NCI-H2171 treated with DMSO at 0.1 percent for 48 hours (cell line): Measurements from ENCODE around the gene PROC.

ENCODE experiments used
- DNase-seq: peaks from one replicate; lab custom pipeline; 2025; lab: John Stamatoyannopoulos, UW

Gene PROC

DNA sequence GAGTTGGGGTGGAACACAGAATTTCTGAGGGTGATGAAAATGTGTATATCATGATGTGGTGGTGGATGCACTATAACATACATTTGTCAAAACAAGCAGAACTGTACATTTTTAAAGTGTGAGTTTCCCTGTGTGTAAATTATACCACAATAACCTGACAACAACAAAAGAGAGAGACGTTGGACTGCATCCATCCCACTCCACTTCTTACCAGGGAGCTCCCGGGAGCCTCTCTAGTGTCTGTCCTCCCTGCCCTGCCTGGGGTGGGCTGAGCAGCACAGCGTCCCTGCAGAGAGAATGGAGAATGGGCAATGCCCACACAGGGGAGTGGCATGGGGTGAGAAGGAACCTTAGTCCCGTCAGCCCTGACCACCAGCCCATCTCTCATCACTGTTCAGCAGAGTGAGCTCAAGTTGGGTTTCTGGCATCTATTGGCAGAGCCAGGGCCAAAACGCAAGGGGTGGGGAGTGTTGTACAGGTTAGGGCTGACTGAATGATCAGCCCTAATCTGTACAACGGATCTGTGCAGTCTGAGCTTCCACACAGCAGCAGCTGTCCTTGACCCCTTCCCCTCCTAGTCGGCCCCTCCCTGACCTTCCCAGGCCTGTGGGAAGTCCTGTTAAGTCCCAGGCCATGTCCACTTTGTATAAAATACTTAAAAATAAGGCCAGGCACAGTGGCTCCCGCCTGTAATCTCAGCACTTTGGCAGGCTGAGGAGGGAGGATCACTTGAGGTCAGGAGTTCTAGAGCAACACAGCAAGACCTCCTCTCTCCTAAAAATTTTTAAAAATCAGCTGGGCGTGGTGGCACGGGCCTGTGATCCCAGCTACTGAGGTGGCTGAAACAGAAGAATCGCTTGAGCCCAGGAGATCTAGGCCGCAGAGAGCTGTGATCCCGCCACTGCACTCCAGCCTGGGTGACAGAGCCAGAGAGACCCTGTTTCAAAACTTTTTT lies 3.3 kb upstream of the PROC start:
- DNase-seq, result no peak

DNA sequence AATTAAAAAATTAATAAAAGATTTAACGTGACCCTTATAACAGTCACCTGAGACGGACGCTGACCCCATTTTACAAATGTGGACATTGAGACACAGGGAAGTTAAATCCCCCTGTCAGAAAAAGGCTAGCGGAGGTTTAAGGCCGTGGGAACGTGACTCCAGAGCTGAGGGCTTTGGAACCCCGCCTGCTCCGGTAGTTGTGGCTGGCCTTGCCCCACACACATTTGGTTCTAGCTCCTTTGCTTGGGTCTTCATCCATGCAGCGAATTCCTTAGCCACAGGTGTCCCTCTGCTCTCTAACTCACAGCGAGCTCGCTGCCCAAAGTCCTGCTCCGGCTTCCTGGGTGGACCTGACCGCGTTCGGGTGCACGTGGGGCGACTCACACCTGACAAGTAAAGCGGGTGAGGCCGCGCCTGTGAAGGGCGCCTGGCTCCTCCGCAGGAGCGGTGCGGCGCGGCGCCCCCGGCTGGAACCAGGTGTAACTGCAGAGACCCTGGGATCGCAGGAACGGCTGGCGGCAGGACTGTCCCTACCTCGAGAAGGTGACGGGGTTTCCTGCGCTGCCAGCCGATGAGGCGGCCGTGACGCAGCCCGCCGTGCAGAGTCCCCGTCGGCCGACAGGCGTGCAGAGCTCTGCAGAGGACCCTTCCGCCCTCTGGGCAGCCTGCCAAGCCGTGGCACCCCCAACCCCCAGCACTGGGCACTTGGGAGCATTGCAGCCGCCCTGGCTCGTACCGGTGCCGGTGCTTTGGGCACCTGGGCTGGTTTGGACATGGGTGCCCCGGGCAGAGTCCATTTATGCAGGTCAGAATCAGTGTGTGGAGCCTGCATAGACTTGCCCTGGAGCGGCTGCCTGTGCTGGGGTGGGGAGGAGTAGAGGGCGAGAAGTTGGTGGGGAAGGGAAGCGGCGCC lies 2.4 kb upstream of the PROC start:
- peak; percentile 67 for DNase-seq

DNA sequence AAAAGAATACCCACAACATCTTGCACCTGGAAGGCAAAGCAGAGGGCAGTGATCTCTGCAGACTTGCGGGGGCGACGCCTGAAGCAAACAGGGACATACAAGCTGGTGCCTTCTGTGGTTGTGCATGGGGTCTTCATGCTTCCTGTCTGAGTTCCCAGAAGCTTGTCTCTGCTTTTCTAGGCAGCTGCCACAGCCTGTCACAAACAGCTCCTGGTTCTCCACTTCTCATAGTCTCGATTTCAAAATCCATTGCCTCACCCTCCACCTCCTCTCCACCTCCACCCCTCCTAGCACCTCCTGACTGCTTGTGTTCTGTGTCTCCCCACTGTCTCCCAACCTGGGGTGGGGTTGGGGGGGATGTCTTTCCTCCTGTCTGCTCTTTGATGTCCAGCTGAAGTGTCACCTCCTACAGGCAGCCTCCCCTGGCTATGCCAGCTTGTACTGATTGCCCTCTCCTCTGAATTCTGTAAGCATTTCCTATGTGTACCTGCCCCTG lies 1.7 kb upstream of the PROC start:
- peak; percentile 61 for DNase-seq

- DNase-seq, result no peak
Measured at GRCh38 chr2:127417406-127417805, 821 bp upstream of the PROC start.

DNA sequence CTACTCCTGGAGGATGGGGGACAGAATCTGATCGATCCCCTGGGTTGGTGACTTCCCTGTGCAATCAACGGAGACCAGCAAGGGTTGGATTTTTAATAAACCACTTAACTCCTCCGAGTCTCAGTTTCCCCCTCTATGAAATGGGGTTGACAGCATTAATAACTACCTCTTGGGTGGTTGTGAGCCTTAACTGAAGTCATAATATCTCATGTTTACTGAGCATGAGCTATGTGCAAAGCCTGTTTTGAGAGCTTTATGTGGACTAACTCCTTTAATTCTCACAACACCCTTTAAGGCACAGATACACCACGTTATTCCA lies 844 bp downstream of the PROC start:
- no peak for DNase-seq

DNA sequence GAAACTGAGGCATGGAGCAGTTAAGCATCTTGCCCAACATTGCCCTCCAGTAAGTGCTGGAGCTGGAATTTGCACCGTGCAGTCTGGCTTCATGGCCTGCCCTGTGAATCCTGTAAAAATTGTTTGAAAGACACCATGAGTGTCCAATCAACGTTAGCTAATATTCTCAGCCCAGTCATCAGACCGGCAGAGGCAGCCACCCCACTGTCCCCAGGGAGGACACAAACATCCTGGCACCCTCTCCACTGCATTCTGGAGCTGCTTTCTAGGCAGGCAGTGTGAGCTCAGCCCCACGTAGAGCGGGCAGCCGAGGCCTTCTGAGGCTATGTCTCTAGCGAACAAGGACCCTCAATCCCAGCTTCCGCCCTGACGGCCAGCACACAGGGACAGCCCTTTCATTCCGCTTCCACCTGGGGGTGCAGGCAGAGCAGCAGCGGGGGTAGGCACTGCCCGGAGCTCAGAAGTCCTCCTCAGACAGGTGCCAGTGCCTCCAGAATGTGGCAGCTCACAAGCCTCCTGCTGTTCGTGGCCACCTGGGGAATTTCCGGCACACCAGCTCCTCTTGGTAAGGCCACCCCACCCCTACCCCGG lies 1.3 kb downstream of the PROC start:
- DNase-seq, result peak; percentile 24

- DNase-seq, result peak; percentile 15
Measured at GRCh38 chr2:127420039-127420864, 2.0 kb downstream of the PROC start.

GRCh38 chr2:127421116-127421800 lies 3.0 kb downstream of the PROC start:
- DNase-seq, result no peak

DNA sequence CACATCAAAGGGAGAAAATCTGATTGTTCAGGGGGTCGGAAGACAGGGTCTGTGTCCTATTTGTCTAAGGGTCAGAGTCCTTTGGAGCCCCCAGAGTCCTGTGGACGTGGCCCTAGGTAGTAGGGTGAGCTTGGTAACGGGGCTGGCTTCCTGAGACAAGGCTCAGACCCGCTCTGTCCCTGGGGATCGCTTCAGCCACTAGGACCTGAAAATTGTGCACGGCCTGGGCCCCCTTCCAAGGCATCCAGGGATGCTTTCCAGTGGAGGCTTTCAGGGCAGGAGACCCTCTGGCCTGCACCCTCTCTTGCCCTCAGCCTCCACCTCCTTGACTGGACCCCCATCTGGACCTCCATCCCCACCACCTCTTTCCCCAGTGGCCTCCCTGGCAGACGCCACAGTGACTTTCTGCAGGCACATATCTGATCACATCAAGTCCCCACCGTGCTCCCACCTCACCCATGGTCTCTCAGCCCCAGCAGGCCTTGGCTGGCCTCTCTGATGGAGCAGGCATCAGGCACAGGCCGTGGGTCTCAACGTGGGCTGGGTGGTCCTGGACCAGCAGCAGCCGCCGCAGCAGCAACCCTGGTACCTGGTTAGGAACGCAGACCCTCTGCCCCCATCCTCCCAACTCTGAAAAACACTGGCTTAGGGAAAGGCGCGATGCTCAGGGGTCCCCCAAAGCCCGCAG lies 3.8 kb downstream of the PROC start:
- DNase-seq, result no peak

- DNase-seq, result peak; percentile 53
Measured at GRCh38 chr2:127422559-127423477, 4.6 kb downstream of the PROC start.

DNA sequence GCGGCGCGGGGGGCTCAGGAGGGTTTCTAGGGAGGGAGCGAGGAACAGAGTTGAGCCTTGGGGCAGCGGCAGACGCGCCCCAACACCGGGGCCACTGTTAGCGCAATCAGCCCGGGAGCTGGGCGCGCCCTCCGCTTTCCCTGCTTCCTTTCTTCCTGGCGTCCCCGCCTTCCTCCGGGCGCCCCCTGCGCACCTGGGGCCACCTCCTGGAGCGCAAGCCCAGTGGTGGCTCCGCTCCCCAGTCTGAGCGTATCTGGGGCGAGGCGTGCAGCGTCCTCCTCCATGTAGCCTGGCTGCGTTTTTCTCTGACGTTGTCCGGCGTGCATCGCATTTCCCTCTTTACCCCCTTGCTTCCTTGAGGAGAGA lies 5.2 kb downstream of the PROC start:
- peak; percentile 75 for DNase-seq

DNA sequence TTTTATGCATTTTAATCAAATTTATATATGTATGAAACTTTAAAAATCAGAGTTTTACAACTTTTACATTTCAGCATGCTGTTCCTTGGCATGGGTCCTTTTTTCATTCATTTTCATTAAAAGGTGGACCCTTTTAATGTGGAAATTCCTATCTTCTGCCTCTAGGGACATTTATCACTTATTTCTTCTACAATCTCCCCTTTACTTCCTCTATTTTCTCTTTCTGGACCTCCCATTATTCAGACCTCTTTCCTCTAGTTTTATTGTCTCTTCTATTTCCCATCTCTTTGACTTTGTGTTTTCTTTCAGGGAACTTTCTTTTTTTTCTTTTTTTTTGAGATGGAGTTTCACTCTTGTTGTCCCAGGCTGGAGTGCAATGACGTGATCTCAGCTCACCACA lies 5.7 kb downstream of the PROC start:
- peak; percentile 44 for DNase-seq

GRCh38 chr2:127424598-127425520 lies 6.6 kb downstream of the PROC start:
- no peak for DNase-seq

DNA sequence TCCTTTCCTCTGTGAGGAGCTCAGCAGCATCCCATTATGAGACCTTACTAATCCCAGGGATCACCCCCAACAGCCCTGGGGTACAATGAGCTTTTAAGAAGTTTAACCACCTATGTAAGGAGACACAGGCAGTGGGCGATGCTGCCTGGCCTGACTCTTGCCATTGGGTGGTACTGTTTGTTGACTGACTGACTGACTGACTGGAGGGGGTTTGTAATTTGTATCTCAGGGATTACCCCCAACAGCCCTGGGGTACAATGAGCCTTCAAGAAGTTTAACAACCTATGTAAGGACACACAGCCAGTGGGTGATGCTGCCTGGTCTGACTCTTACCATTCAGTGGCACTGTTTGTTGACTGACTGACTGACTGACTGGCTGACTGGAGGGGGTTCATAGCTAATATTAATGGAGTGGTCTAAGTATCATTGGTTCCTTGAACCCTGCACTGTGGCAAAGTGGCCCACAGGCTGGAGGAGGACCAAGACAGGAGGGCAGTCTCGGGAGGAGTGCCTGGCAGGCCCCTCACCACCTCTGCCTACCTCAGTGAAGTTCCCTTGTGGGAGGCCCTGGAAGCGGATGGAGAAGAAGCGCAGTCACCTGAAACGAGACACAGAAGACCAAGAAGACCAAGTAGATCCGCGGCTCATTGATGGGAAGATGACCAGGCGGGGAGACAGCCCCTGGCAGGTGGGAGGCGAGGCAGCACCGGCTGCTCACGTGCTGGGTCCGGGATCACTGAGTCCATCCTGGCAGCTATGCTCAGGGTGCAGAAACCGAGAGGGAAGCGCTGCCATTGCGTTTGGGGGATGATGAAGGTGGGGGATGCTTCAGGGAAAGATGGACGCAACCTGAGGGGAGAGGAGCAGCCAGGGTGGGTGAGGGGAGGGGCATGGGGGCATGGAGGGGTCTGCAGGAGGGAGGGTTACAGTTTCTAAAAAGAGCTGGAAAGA lies 7.6 kb downstream of the PROC start:
- no peak for DNase-seq

GRCh38 chr2:127426501-127427354 lies 8.5 kb downstream of the PROC start:
- no peak for DNase-seq
